Measurements from ENCODE around the gene AWAT1.

DNA sequence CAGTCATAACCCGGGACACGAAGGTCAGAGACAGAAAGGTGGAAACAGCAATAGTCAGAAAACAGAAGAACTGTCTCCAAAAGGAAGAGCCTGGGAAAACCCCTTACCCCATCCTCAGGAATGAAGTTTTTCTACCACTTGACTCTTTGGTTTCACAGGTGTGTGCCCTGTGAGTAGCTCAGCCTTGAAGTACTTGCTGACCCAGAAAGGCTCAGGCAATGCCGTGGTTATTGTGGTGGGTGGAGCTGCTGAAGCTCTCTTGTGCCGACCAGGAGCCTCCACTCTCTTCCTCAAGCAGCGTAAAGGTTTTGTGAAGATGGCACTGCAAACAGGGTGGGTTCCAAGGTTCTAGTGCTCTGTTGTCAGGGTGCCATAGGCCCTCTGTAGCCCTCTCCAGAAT, 32.7 kb upstream of the AWAT1 start:
- TF ChIP-seq, protein P1, sequence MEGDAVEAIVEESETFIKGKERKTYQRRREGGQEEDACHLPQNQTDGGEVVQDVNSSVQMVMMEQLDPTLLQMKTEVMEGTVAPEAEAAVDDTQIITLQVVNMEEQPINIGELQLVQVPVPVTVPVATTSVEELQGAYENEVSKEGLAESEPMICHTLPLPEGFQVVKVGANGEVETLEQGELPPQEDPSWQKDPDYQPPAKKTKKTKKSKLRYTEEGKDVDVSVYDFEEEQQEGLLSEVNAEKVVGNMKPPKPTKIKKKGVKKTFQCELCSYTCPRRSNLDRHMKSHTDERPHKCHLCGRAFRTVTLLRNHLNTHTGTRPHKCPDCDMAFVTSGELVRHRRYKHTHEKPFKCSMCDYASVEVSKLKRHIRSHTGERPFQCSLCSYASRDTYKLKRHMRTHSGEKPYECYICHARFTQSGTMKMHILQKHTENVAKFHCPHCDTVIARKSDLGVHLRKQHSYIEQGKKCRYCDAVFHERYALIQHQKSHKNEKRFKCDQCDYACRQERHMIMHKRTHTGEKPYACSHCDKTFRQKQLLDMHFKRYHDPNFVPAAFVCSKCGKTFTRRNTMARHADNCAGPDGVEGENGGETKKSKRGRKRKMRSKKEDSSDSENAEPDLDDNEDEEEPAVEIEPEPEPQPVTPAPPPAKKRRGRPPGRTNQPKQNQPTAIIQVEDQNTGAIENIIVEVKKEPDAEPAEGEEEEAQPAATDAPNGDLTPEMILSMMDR (conservative IDR thresholded peaks at IDR 0.05): no peak
- no peak for TF ChIP-seq EZH2 (IDR thresholded peaks at IDR 0.05; ENCODE audit: low read depth)

Measured in PC-9 (cell line).